Astrocyte (in vitro differentiated cells and primary cell): Measurements from ENCODE around the gene DIP2C. TPM values are rescaled to one million over a fixed set of nuclear protein-coding genes. Genes with fewer than 3 reads are reported as not detected.
A peak's percentile ranks its signal among the peaks of the same experiment; 100 is the strongest.

ENCODE experiments used
- DNase-seq: peaks from one replicate; pipeline ENCODE4 v3.0.0-alpha.2; 2010; ENCODE audit warnings: low read depth
- FAIRE-seq: peaks from 2 replicates; lab custom pipeline; 2011; peaks lifted over from hg19 to GRCh38; lab: Jason Lieb, UNC
- H2AFZ ChIP-seq: 2 replicates; pipeline ENCODE4 v1.6.0; 2012; ENCODE audit warnings: low read depth, low read length, inconsistent platforms
- H3K27ac ChIP-seq: 2 replicates; pipeline ENCODE4 v1.5.1; 2011; ENCODE audit warnings: low read depth, low read length, inconsistent platforms
- H3K27me3 ChIP-seq: 2 replicates; pipeline ENCODE4 v1.6.0; 2011; ENCODE audit warnings: low read length, inconsistent platforms; ENCODE audit not compliant: insufficient read depth
- H3K36me3 ChIP-seq: 2 replicates; pipeline ENCODE4 v1.5.1; 2011; ENCODE audit warnings: low read length, inconsistent platforms; ENCODE audit not compliant: insufficient read depth
- H3K4me1 ChIP-seq: 2 replicates; pipeline ENCODE4 v1.5.1; 2011; ENCODE audit warnings: low read length, inconsistent platforms; ENCODE audit not compliant: insufficient read depth
- H3K4me2 ChIP-seq: 2 replicates; pipeline ENCODE4 v1.6.0; 2012; ENCODE audit warnings: low read length, inconsistent platforms
- H3K4me3 ChIP-seq: 2 replicates; pipeline ENCODE4 v1.5.1; 2011; ENCODE audit warnings: low read depth, mild to moderate bottlenecking, low read length, inconsistent platforms; ENCODE audit not compliant: insufficient read depth
- H3K79me2 ChIP-seq: 2 replicates; pipeline ENCODE4 v1.6.0; 2012; ENCODE audit warnings: mild to moderate bottlenecking, low read length, inconsistent platforms; ENCODE audit not compliant: insufficient read depth
- H3K9ac ChIP-seq: 2 replicates; pipeline ENCODE4 v1.6.0; 2012; ENCODE audit warnings: mild to moderate bottlenecking, low read length, inconsistent platforms
- H3K9me3 ChIP-seq: 2 replicates; pipeline ENCODE4 v1.5.1; 2012; ENCODE audit warnings: low read depth, mild to moderate bottlenecking, low read length, inconsistent platforms; ENCODE audit not compliant: insufficient read depth
- H4K20me1 ChIP-seq: 2 replicates; pipeline ENCODE4 v1.6.0; 2012; ENCODE audit warnings: low read length, inconsistent platforms; ENCODE audit not compliant: insufficient read depth
- H3K27ac Mint-ChIP-seq: one replicate; pipeline ENCODE4 v1.8.0; 2021; ENCODE audit warnings: mild to moderate bottlenecking, mixed read lengths; ENCODE audit not compliant: unreplicated experiment
- H3K27me3 Mint-ChIP-seq: one replicate; pipeline ENCODE4 v1.8.0; 2021; ENCODE audit warnings: low read depth, mixed read lengths; ENCODE audit not compliant: unreplicated experiment
- H3K36me3 Mint-ChIP-seq: one replicate; pipeline ENCODE4 v1.8.0; 2021; ENCODE audit warnings: low read depth, mixed read lengths; ENCODE audit not compliant: unreplicated experiment
- H3K4me1 Mint-ChIP-seq: one replicate; pipeline ENCODE4 v1.8.0; 2021; ENCODE audit warnings: low read depth, mixed read lengths; ENCODE audit not compliant: unreplicated experiment
- H3K4me3 Mint-ChIP-seq: one replicate; pipeline ENCODE4 v1.8.0; 2021; ENCODE audit warnings: mild to moderate bottlenecking, moderate library complexity, mixed read lengths; ENCODE audit not compliant: unreplicated experiment
- H3K9me3 Mint-ChIP-seq: one replicate; pipeline ENCODE4 v1.8.0; 2021; ENCODE audit warnings: mild to moderate bottlenecking, mixed read lengths; ENCODE audit not compliant: unreplicated experiment
- EZH2 ChIP-seq: IDR thresholded peaks from 2 replicates; pipeline ENCODE4 v1.6.1; 2012; ENCODE audit warnings: mild to moderate bottlenecking, low read length, inconsistent platforms; ENCODE audit not compliant: insufficient read depth
- total RNA-seq: library from RNA; stranded (reverse); gene quantifications from 2 replicates; pipeline ENCODE4 v1.2.1, GENCODE V29; 2021
- TF ChIP-seq, protein P1 (sequence below): IDR thresholded peaks from 2 replicates; pipeline ENCODE4 v1.5.1; 2011; ENCODE audit warnings: low read depth, mild to moderate bottlenecking, inconsistent platforms, low read length, moderate library complexity; ENCODE audit not compliant: insufficient read depth

DIP2C gene
- total RNA-seq, 1 donor from 2014 or later, result 27.3 TPM

- no peak overlapping the region for H3K4me3 Mint-ChIP-seq
- H3K27me3 ChIP-seq, result no peaks in the 10 kb centered on the region
- no peaks in the 10 kb centered on the region for H3K27me3 Mint-ChIP-seq
- H3K27ac Mint-ChIP-seq, result no peak overlapping the region
- H3K4me1 Mint-ChIP-seq, result peaks cover 16% of the 10 kb centered on the region
- peaks cover 32% of the 10 kb centered on the region for H3K79me2 ChIP-seq
- H3K9me3 ChIP-seq, result no peaks in the 10 kb centered on the region
- no peak overlapping the region for H3K4me2 ChIP-seq
- H2AFZ ChIP-seq, result no peak overlapping the region
- peaks cover 10% of the 10 kb centered on the region for H3K4me1 ChIP-seq
- peaks cover 3% of the 10 kb centered on the region for H3K9me3 Mint-ChIP-seq
- H3K36me3 Mint-ChIP-seq, result peaks cover 21% of the 10 kb centered on the region
- no peak overlapping the region for H3K4me3 ChIP-seq
- H3K9ac ChIP-seq, result no peak overlapping the region
- peaks cover 2% of the 10 kb centered on the region for H3K36me3 ChIP-seq
- TF ChIP-seq, protein P1, sequence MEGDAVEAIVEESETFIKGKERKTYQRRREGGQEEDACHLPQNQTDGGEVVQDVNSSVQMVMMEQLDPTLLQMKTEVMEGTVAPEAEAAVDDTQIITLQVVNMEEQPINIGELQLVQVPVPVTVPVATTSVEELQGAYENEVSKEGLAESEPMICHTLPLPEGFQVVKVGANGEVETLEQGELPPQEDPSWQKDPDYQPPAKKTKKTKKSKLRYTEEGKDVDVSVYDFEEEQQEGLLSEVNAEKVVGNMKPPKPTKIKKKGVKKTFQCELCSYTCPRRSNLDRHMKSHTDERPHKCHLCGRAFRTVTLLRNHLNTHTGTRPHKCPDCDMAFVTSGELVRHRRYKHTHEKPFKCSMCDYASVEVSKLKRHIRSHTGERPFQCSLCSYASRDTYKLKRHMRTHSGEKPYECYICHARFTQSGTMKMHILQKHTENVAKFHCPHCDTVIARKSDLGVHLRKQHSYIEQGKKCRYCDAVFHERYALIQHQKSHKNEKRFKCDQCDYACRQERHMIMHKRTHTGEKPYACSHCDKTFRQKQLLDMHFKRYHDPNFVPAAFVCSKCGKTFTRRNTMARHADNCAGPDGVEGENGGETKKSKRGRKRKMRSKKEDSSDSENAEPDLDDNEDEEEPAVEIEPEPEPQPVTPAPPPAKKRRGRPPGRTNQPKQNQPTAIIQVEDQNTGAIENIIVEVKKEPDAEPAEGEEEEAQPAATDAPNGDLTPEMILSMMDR, result no peak
- TF ChIP-seq EZH2, result no peak
- FAIRE-seq (no peak), DNase-seq (no peak)
- H3K27ac ChIP-seq, result no peak overlapping the region
- H4K20me1 ChIP-seq, result peaks cover 71% of the 10 kb centered on the region
These were observed 206.2 kb downstream of the DIP2C start for GRCh38 chr10:483261-483660.

DNA sequence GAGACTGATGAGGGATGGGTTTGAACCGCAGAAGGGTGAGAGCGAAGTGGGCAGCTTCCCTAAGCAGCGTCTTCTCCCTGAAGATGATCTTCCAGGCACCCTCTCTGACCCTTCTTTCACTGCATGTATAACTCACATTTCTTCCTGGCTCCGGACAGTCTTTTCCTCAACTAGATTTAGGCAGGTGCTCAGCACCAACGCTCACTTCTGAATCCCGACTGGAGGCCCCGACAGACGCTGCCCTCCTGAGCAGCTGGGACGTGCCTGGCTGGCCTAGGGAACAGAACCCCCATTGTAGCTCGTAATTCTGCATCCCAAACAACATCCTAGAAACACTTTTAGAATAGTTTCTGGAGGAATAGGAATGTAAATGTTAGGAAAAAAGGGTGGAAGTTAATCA, 206.6 kb downstream of the DIP2C start:
- peaks cover 16% of the 10 kb centered on the region for H3K4me1 Mint-ChIP-seq
- Histone ChIP-seq H3K9ac (no peak overlapping the region), H3K4me2 (no peak overlapping the region), H3K4me3 (no peak overlapping the region), H3K9me3 (no peaks in the 10 kb centered on the region), H2AFZ (no peak overlapping the region), H3K36me3 (peaks cover 2% of the 10 kb centered on the region), H3K27me3 (no peaks in the 10 kb centered on the region), H3K4me1 (peaks cover 10% of the 10 kb centered on the region), H3K79me2 (peaks cover 28% of the 10 kb centered on the region), H4K20me1 (peaks cover 67% of the 10 kb centered on the region), H3K27ac (no peak overlapping the region)
- no peaks in the 10 kb centered on the region for H3K27me3 Mint-ChIP-seq
- no peak for TF ChIP-seq EZH2
- TF ChIP-seq, protein P1, result no peak
- no peak for FAIRE-seq
- H3K4me3 Mint-ChIP-seq, result no peak overlapping the region
- no peak for DNase-seq
- H3K9me3 Mint-ChIP-seq, result peaks cover 3% of the 10 kb centered on the region
- H3K36me3 Mint-ChIP-seq, result peaks cover 21% of the 10 kb centered on the region
- H3K27ac Mint-ChIP-seq, result peak overlapping the region; percentile 24

DNA sequence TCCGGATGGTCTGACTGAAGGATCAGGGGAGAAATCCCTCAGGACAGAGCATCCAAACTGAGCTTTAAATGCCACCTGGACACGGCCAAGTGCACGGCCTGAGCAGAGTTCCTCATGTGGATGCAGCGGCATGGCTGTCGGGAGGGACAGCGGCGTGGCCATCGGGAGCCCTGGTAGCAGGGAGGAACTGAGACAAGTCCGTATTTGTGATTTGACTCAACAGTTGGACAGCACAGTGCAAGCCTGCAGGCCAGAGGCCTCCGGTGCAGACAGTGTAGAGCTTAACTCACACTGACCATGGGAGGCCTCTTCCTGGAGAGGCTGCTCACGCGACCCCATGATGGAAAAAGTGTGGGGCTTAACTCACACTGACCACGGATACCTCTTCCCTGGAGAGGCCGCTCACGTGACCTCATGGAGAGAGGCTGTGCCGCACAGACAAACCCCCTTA, 207.4 kb downstream of the DIP2C start:
- no peak overlapping the region for H2AFZ ChIP-seq
- DNase-seq, result no peak
- peaks cover 21% of the 10 kb centered on the region for H3K36me3 Mint-ChIP-seq
- H3K79me2 ChIP-seq, result peaks cover 23% of the 10 kb centered on the region
- no peak overlapping the region for H3K4me3 ChIP-seq
- no peak overlapping the region for H3K27ac Mint-ChIP-seq
- peaks cover 10% of the 10 kb centered on the region for H3K4me1 ChIP-seq
- H3K9me3 Mint-ChIP-seq, result peaks cover 7% of the 10 kb centered on the region
- no peaks in the 10 kb centered on the region for H3K27me3 ChIP-seq
- no peak overlapping the region for H3K27ac ChIP-seq
- no peak overlapping the region for H3K4me3 Mint-ChIP-seq
- H3K9ac ChIP-seq, result no peak overlapping the region
- H3K4me1 Mint-ChIP-seq, result peaks cover 16% of the 10 kb centered on the region
- no peak overlapping the region for H3K4me2 ChIP-seq
- H4K20me1 ChIP-seq, result peaks cover 61% of the 10 kb centered on the region
- H3K9me3 ChIP-seq, result no peaks in the 10 kb centered on the region
- TF ChIP-seq, protein P1, result no peak
- no peak for TF ChIP-seq EZH2
- FAIRE-seq, result no peak
- peaks cover 2% of the 10 kb centered on the region for H3K36me3 ChIP-seq
- H3K27me3 Mint-ChIP-seq, result no peaks in the 10 kb centered on the region
